HUES64 (cell line): Measurements from ENCODE around the gene HOTAIR.

Experiments used
- H3K27ac ChIP-seq: 2 replicates; pipeline ENCODE4 v1.7.0; 2013; ENCODE audit warnings: low read depth, low read length, inconsistent platforms
- H3K27me3 ChIP-seq: 2 replicates; pipeline ENCODE4 v1.6.1; 2013; ENCODE audit warnings: mild to moderate bottlenecking, low read length; ENCODE audit not compliant: insufficient read depth
- H3K36me3 ChIP-seq: 2 replicates; pipeline ENCODE4 v1.6.1; 2013; ENCODE audit warnings: mild to moderate bottlenecking, low read length; ENCODE audit not compliant: insufficient read depth
- H3K4me1 ChIP-seq: 2 replicates; pipeline ENCODE4 v1.6.1; 2013; ENCODE audit warnings: mild to moderate bottlenecking, low read length, moderate library complexity; ENCODE audit not compliant: insufficient read depth
- H3K4me3 ChIP-seq: 2 replicates; pipeline ENCODE4 v1.5.1; 2013; ENCODE audit warnings: mild to moderate bottlenecking, low read length, moderate library complexity
- H3K9ac ChIP-seq: 2 replicates; pipeline ENCODE4 v1.6.1; 2013; ENCODE audit warnings: mild to moderate bottlenecking, low read depth, low read length
- H3K9me3 ChIP-seq: 2 replicates; pipeline ENCODE4 v1.6.1; 2013; ENCODE audit warnings: low read depth, low read length; ENCODE audit not compliant: insufficient read depth
- WGBS: fragments of 150-250, 120-280 bp; methylation state at CpG from one replicate; pipeline ENCODE4 v1.1.7; 2013; ENCODE audit warnings: missing lambda C conversion rate; 5-methylcytosine and 5-hydroxymethylcytosine counted together

The HOTAIR gene

DNA sequence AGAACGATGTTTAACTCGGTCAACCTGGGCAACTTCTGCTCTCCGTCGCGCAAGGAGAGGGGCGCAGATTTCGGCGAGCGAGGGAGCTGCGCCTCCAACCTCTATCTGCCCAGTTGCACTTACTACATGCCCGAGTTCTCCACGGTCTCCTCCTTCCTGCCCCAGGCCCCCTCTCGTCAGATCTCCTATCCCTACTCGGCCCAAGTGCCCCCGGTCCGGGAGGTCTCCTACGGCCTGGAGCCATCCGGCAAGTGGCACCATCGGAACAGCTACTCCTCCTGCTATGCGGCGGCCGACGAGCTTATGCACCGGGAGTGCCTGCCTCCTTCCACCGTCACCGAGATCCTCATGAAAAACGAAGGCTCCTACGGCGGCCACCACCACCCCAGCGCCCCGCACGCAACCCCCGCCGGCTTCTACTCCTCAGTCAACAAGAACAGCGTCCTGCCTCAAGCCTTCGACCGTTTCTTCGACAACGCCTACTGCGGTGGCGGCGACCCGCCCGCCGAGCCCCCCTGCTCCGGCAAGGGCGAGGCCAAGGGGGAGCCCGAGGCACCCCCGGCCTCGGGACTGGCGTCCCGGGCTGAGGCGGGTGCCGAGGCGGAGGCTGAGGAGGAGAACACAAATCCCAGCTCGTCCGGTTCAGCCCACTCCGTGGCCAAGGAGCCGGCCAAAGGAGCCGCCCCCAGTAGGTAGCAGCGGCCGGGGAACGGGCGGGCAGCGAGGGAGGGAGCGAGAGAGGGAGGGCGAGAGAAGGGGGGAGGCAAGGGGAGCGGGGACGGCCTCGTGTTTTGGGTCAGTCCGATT, 1.3 kb downstream of the HOTAIR start:
- no peaks in the 10 kb centered on the region for H3K36me3 ChIP-seq
- H3K4me1 ChIP-seq: no peaks in the 10 kb centered on the region; the same call in 1 of the 2 replicates
- no peak overlapping the region for H3K9ac ChIP-seq
- no peak overlapping the region for H3K4me3 ChIP-seq
- 4% methylated on average over 69 of the region's 71 CpGs for WGBS
- H3K27me3 ChIP-seq: peaks cover 100% of the 10 kb centered on the region
- no peak overlapping the region for H3K27ac ChIP-seq
- H3K9me3 ChIP-seq: no peaks in the 10 kb centered on the region

- WGBS: 16% methylated on average over 18 of the region's 21 CpGs
- H3K27ac ChIP-seq: no peak within 1 kb of the TSS
Measured at GRCh38 chr12:53972722-53973235, 2.0 kb downstream of the HOTAIR start, which contains the start of gene HOXC11. HOXC11 (plus strand) TSS chr12:53973126; CDS start chr12:53973242, 116 bp downstream.

DNA sequence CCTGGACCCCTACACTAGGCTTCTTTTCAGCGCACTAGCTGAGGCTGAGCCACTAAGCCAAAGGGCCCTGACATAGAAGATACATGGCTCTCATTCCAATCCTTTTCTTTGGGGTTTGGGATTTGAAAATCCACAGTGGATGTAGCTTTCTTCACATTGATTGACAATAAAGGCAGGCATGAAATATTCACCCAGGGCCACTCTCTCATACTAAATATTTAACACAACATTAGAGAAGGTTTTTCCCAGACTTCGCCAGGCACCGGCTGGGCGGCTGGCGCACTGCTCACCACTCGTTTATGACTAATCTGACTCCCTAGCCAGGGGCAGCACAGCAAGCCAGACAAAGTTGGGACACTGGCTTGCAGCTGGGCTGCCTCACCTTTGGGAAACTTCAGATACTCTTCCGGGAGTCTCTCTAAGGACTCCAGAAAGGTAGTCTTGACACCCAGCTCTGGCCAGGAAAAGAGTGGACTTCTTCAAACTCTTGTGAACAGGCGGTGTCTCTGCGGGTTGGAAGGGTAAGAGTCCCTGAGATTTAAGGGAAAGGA, 2.5 kb downstream of the HOTAIR start:
- H3K9me3 ChIP-seq: no peaks in the 10 kb centered on the region
- H3K9ac ChIP-seq: no peak overlapping the region
- no peaks in the 10 kb centered on the region for H3K36me3 ChIP-seq
- no peak overlapping the region for H3K27ac ChIP-seq
- peaks cover 100% of the 10 kb centered on the region for H3K27me3 ChIP-seq
- WGBS: 52% methylated on average over 9 of the region's 9 CpGs
- no peaks in the 10 kb centered on the region; the same call in 1 of the 2 replicates for H3K4me1 ChIP-seq
- no peak overlapping the region for H3K4me3 ChIP-seq

More at GRCh38 chr12:53972722-53973235, 2.0 kb downstream of the HOTAIR start, which contains the start of gene HOXC11:
- Histone ChIP-seq H3K9me3 (no peaks in the 10 kb centered on the region), H3K27me3 (peaks cover 100% of the 10 kb centered on the region), H3K4me3 (no peak within 1 kb of the TSS), H3K4me1 (no peaks in the 10 kb centered on the region; the same call in 1 of the 2 replicates), H3K36me3 (no peaks in the 10 kb centered on the region), H3K9ac (no peak within 1 kb of the TSS)

- no peaks in the 10 kb centered on the region for H3K9me3 ChIP-seq
- H3K4me1 ChIP-seq: no peaks in the 10 kb centered on the region; the same call in 1 of the 2 replicates
- H3K9ac ChIP-seq: no peak overlapping the region
- H3K36me3 ChIP-seq: no peaks in the 10 kb centered on the region
- peaks cover 100% of the 10 kb centered on the region for H3K27me3 ChIP-seq
- 69% methylated on average over 2 of the region's 2 CpGs for WGBS
- H3K27ac ChIP-seq: no peak overlapping the region
- H3K4me3 ChIP-seq: no peak overlapping the region
Measured at GRCh38 chr12:53971686-53972085, 3.1 kb downstream of the HOTAIR start.

GRCh38 chr12:53971129-53971528, 3.6 kb downstream of the HOTAIR start:
- H3K9ac ChIP-seq: no peak overlapping the region
- 78% methylated on average over 2 of the region's 3 CpGs for WGBS
- peaks cover 100% of the 10 kb centered on the region for H3K27me3 ChIP-seq
- no peaks in the 10 kb centered on the region for H3K36me3 ChIP-seq
- no peak overlapping the region for H3K4me3 ChIP-seq
- H3K4me1 ChIP-seq: no peaks in the 10 kb centered on the region
- H3K9me3 ChIP-seq: no peaks in the 10 kb centered on the region
- H3K27ac ChIP-seq: no peak overlapping the region

- Histone ChIP-seq H3K36me3 (no peaks in the 10 kb centered on the region), H3K9me3 (no peaks in the 10 kb centered on the region), H3K4me3 (no peak overlapping the region), H3K4me1 (no peaks in the 10 kb centered on the region), H3K9ac (no peak overlapping the region), H3K27ac (no peak overlapping the region), H3K27me3 (peaks cover 100% of the 10 kb centered on the region)
- 27% methylated on average over 4 of the region's 4 CpGs for WGBS
Measured at GRCh38 chr12:53970451-53970850, 4.3 kb downstream of the HOTAIR start.

- Histone ChIP-seq H3K9ac (no peak overlapping the region), H3K9me3 (no peaks in the 10 kb centered on the region), H3K4me3 (no peak overlapping the region), H3K36me3 (no peaks in the 10 kb centered on the region), H3K4me1 (no peaks in the 10 kb centered on the region), H3K27ac (no peak overlapping the region), H3K27me3 (peaks cover 100% of the 10 kb centered on the region)
- 49% methylated on average over 12 of the region's 12 CpGs for WGBS
Measured at GRCh38 chr12:53969588-53970259, 5.0 kb downstream of the HOTAIR start.

DNA sequence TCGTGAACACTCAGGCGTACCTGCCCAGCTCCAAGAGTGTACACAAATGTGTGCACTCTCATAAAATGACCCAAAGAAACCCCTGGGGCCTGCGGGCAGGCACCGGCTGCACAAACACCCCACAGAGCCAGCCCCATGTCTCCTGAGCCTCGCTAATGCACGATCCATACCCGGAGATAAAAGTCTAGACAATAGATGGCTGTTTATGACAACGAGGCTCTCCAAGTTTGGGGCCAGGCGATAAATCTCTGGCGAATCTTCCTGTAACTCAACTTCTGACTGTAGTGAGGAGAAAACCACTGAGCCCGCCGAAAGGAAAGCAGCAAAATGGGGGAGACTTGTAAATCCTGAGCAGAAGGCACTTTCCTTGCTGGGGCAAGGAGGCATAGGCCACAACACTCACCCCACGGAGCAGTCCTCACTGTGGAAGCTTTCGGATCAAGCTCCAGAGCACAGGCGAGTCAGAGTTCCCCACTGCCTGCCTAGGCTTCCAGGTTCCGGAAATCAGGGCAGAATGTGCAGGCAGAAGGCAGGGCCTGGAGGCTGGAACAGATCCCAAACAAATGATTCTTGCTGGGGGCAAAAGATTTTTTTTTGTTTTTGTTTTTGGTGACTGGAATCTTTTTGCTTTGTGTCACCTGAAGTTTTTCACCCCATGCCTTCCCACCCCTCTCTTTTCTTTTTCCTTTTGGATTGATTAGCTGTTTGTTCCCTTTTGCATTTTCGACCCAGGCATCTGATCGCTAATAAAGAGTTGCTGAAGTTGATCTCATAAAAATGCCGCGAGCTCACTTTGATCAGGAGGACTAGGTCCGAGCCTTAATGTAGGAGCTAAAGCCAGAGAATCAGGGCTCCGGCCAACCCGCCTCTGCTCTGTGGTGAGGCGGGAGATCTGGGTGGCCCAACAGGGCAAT, 6.3 kb downstream of the HOTAIR start:
- Histone ChIP-seq H3K9ac (no peak overlapping the region), H3K9me3 (no peaks in the 10 kb centered on the region), H3K27me3 (peaks cover 100% of the 10 kb centered on the region), H3K4me1 (no peaks in the 10 kb centered on the region), H3K4me3 (no peak overlapping the region), H3K36me3 (no peaks in the 10 kb centered on the region), H3K27ac (no peak overlapping the region)
- WGBS: 31% methylated on average over 24 of the region's 24 CpGs

DNA sequence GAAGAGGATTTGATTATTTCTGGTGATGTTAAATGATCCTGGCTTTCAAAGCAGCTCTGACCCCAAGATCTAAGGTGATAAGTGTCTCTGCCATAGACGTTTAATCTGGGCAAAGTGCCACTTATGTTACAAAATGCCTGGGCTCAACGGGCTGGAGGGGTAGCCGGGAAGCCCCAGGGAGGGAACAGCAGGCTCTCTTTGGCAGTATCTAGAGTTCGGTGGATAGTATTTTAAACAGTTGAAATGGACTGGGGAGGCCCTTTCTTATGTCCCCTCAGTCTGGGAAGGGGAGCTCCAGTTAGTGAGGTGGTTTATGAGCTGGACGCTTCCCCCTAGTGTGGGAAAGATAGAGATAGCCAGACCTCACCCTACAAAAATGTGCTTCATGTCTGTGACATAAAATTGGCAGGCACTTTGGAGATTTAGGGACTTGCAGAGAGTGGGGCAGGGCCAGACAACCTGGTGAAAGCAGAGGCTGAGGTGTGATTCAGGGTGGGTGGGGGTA, 7.3 kb downstream of the HOTAIR start:
- Histone ChIP-seq H3K9me3 (no peaks in the 10 kb centered on the region), H3K27me3 (peaks cover 100% of the 10 kb centered on the region), H3K9ac (no peak overlapping the region), H3K36me3 (no peaks in the 10 kb centered on the region), H3K27ac (no peak overlapping the region), H3K4me1 (no peaks in the 10 kb centered on the region), H3K4me3 (no peak overlapping the region)
- 20% methylated on average over 5 of the region's 5 CpGs for WGBS

DNA sequence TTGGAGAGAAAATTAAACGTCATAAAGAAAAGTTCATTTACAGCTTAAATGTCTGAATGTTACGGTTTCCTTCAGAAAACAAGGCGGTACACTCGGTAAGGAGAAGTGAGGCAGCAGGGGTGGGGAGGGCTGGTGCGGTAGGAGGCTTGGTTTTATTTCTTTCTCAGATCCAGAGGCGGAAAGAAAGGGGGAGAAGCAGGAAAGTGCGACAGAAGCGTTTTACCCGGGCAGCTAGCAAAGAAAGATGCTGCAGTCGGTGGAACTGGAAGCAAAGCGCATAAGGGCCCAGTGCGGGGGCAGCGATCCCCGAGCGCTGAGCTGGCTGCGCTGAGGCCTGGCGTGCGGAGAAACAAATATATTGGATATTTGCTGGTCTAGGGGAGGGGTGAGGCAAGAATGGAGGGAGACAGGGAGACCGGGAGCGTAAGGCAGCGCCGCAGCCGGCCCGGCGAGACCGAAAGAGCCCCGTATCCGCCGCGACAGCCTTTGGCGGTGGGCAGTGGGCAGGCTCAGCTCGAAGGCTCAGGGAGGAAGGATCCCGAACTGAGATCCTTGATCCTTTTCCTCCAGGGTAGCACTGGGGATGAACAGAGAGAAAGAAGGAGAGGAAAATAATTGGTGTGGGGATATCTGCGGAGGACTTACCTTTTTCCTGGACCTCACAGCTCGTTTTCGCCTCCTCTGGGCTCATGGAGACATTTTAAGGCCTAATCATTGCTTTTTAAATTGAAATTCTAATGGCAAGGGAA, 8.2 kb downstream of the HOTAIR start:
- Histone ChIP-seq H3K4me3 (no peak overlapping the region), H3K27ac (no peak overlapping the region), H3K4me1 (no peaks in the 10 kb centered on the region), H3K9me3 (no peaks in the 10 kb centered on the region), H3K36me3 (no peaks in the 10 kb centered on the region), H3K9ac (no peak overlapping the region), H3K27me3 (peaks cover 100% of the 10 kb centered on the region)
- 4% methylated on average over 36 of the region's 36 CpGs for WGBS
